ENCODE data around the gene NRK. TPM values are rescaled to one million over a fixed set of nuclear protein-coding genes. Genes with fewer than 3 reads are reported as not detected.
A peak's percentile ranks its signal among the peaks of the same experiment; 100 is the strongest.
"Not testable (repeated sequence)": the region's sequence is repeated elsewhere in the genome, so short reads cannot be mapped to it uniquely, and the experiment has no call there.

Gene NRK
- under 1 TPM; under 0.01 to 0.54 (median 0.35) TPM for total RNA-seq

- peak in 1 of 2 donors; percentile 51 for ATAC-seq (ENCODE audit: low FRiP score in 2 of 2)
Observed at GRCh38 chrX:105822138-105823091, at the start of gene NRK. Gene NRK (plus strand): TSS chrX:105822539. CDS start chrX:105822846, 307 bp downstream.

GRCh38 chrX:105773801-105774200 is 48.5 kb upstream of the NRK start:
- no peak overlapping the region for H3K4me3 ChIP-seq
- ATAC-seq (ENCODE audit: low FRiP score in 2 of 2): no peak
- no peak for TF ChIP-seq POLR2AphosphoS5 (IDR thresholded peaks at IDR 0.05)
- no peak for TF ChIP-seq EP300 (IDR thresholded peaks at IDR 0.05)
- TF ChIP-seq CTCF (IDR thresholded peaks at IDR 0.05): no peak
- TF ChIP-seq POLR2A (IDR thresholded peaks at IDR 0.05): no peak
- H3K36me3 ChIP-seq: no peaks in the 10 kb centered on the region
- no peak overlapping the region for H3K27ac ChIP-seq
- H3K27me3 ChIP-seq: no peaks in the 10 kb centered on the region
- no peak for DNase-seq
- no peaks in the 10 kb centered on the region for H3K9me3 ChIP-seq
- H3K4me1 ChIP-seq: no peaks in the 10 kb centered on the region

More at GRCh38 chrX:105822138-105823091, at the start of gene NRK:
- H3K27ac ChIP-seq: no peak within 1 kb of the TSS
- H3K36me3 ChIP-seq: no peaks in the 10 kb centered on the region
- DNase-seq: peak in 1 of 2 donors; percentile 63
- 1 to 30% methylated on average over 24 to 76 of the region's 76 CpGs for WGBS, 2 donors
- H3K4me1 ChIP-seq: peaks cover 0 to 5% (median 2%) of the 10 kb centered on the region in 4 donors
- H3K27me3 ChIP-seq: peaks cover 0 to 10% (median 0%) of the 10 kb centered on the region in 4 donors
- peak within 1 kb of the TSS in 3 of 4 donors; percentile 29 to 45 (median 33) for H3K4me3 ChIP-seq
- TF ChIP-seq CTCF (IDR thresholded peaks at IDR 0.05) (no peak), POLR2A (IDR thresholded peaks at IDR 0.05) (no peak), EP300 (IDR thresholded peaks at IDR 0.05) (no peak)
- H3K9me3 ChIP-seq: no peaks in the 10 kb centered on the region

GRCh38 chrX:105775679-105776078 is 46.7 kb upstream of the NRK start:
- DNase-seq (no peak), ATAC-seq (ENCODE audit: low FRiP score in 2 of 2) (no peak)
- no peak overlapping the region for H3K4me3 ChIP-seq
- no peak for TF ChIP-seq POLR2A (IDR thresholded peaks at IDR 0.05)
- TF ChIP-seq EP300 (IDR thresholded peaks at IDR 0.05): no peak
- no peak for TF ChIP-seq CTCF (IDR thresholded peaks at IDR 0.05)
- no peak for TF ChIP-seq POLR2AphosphoS5 (IDR thresholded peaks at IDR 0.05)
- H3K27ac ChIP-seq: no peak overlapping the region
- no peaks in the 10 kb centered on the region for H3K36me3 ChIP-seq
- H3K4me1 ChIP-seq: no peaks in the 10 kb centered on the region
- H3K9me3 ChIP-seq: no peaks in the 10 kb centered on the region
- WGBS, 2 donors: 57 to 74% methylated on average over 3 of the region's 3 CpGs
- H3K27me3 ChIP-seq: no peaks in the 10 kb centered on the region

GRCh38 chrX:105781804-105782203 is 40.5 kb upstream of the NRK start:
- no peaks in the 10 kb centered on the region for H3K9me3 ChIP-seq

GRCh38 chrX:105796877-105797276 is 25.5 kb upstream of the NRK start:
- not testable (repeated sequence) for DNase-seq, H3K27me3 ChIP-seq
- WGBS, 2 donors: 78 to 96% methylated on average over 15 to 26 of the region's 26 CpGs

More at GRCh38 chrX:105781804-105782203, 40.5 kb upstream of the NRK start:
- Histone ChIP-seq H3K27me3 (no peaks in the 10 kb centered on the region), H3K4me1 (no peaks in the 10 kb centered on the region), H3K4me3 (no peak overlapping the region), H3K27ac (no peak overlapping the region), H3K36me3 (no peaks in the 10 kb centered on the region)
- no peak for ATAC-seq (ENCODE audit: low FRiP score in 2 of 2)
- WGBS, 2 donors: 53 to 64% methylated on average over 1 of the region's 1 CpG
- DNase-seq: no peak
- no peak for TF ChIP-seq EP300 (IDR thresholded peaks at IDR 0.05)
- TF ChIP-seq CTCF (IDR thresholded peaks at IDR 0.05): no peak
- no peak for TF ChIP-seq POLR2AphosphoS5 (IDR thresholded peaks at IDR 0.05)

More at GRCh38 chrX:105796877-105797276, 25.5 kb upstream of the NRK start:
- H3K36me3 ChIP-seq; ATAC-seq (ENCODE audit: low FRiP score in 2 of 2); H3K4me1 ChIP-seq; H3K9me3 ChIP-seq; H3K4me3 ChIP-seq; H3K27ac ChIP-seq: not testable (repeated sequence)
